Neural progenitor cell (in vitro differentiated cells): ENCODE results near the gene PARD3B.

Experiments used
- CTCF ChIP-seq: fragments of 200-600 bp; sonication (generic); IDR thresholded peaks from 2 replicates; pipeline ENCODE4 v1.5.1; 2017; ENCODE audit warnings: antibody characterized with exemption, mild to moderate bottlenecking
- EZH2 ChIP-seq: fragments of 200-600 bp; sonication (generic); IDR thresholded peaks from 2 replicates; pipeline ENCODE4 v1.6.1; 2017; ENCODE audit warnings: antibody characterized with exemption, mild to moderate bottlenecking, moderate library complexity

GRCh38 chr2:205297368-205297767 is 752.1 kb downstream of the PARD3B start:
- no peak for TF ChIP-seq CTCF
- TF ChIP-seq EZH2, result no peak
